MCF 10A (cell line): ENCODE data around the gene PKDCC. TPM values are rescaled to one million over a fixed set of nuclear protein-coding genes. Genes with fewer than 3 reads are reported as not detected.

Experiments used
- Bru-seq: library from RNA; stranded (reverse); fragments of 400-500 nt; gene quantifications from one replicate; lab custom pipeline; 2021; lab: Mats Ljungman, UMichigan
- BruChase-seq, 2 experiments: library from RNA; stranded (reverse); fragments of 400-500 nt; gene quantifications; one replicate each; lab custom pipeline; 2021; lab: Mats Ljungman, UMichigan
- BruUV-seq: library from RNA; stranded (reverse); fragments of 400-500 nt; replicated peaks from 2 replicates; lab custom pipeline; 2021; lab: Mats Ljungman, UMichigan
- CTCF ChIA-PET: fragments of 300-600 bp; sonication (Branson Sonifier 250); formaldehyde crosslinking; extraction: SDS; loops from one replicate; lab custom pipeline; 2021; ENCODE audit warnings: antibody characterized with exemption, inconsistent platforms; lab: Yijun Ruan, JAX
- POLR2A ChIA-PET: fragments of 300-600, 350-650 bp; sonication (Branson Sonifier 250); formaldehyde crosslinking; extraction: SDS; loops from one replicate; lab custom pipeline; 2020; ENCODE audit warnings: antibody characterized with exemption, inconsistent platforms; lab: Yijun Ruan, JAX
- DNase-seq: peaks from one replicate; pipeline ENCODE4 v3.0.0-alpha.2; 2018; ENCODE audit not compliant: unreplicated experiment
- H3K27ac Mint-ChIP-seq: one replicate; pipeline ENCODE4 v1.8.0; 2022; ENCODE audit warnings: mild to moderate bottlenecking, low read depth, mixed read lengths; ENCODE audit not compliant: unreplicated experiment
- H3K27me3 Mint-ChIP-seq: one replicate; pipeline ENCODE4 v1.8.0; 2022; ENCODE audit warnings: mixed read lengths; ENCODE audit not compliant: insufficient read depth, unreplicated experiment
- H3K36me3 Mint-ChIP-seq: one replicate; pipeline ENCODE4 v1.8.0; 2022; ENCODE audit warnings: mild to moderate bottlenecking, moderate library complexity, mixed read lengths; ENCODE audit not compliant: insufficient read depth, unreplicated experiment
- H3K4me1 Mint-ChIP-seq: one replicate; pipeline ENCODE4 v1.8.0; 2022; ENCODE audit warnings: mixed read lengths; ENCODE audit not compliant: insufficient read depth, unreplicated experiment
- H3K4me3 Mint-ChIP-seq: one replicate; pipeline ENCODE4 v1.8.0; 2022; ENCODE audit warnings: mild to moderate bottlenecking, moderate library complexity, mixed read lengths; ENCODE audit not compliant: unreplicated experiment
- H3K9me3 Mint-ChIP-seq: one replicate; pipeline ENCODE4 v1.8.0; 2022; ENCODE audit warnings: mixed read lengths; ENCODE audit not compliant: unreplicated experiment
- CTCF ChIP-seq: fragments of 200-600 bp; IDR thresholded peaks from one replicate; pipeline ENCODE4 v1.8.0; 2022; ENCODE audit warnings: antibody characterized with exemption, mild to moderate bottlenecking; ENCODE audit not compliant: unreplicated experiment
- intact Hi-C: fragments of 100-400 bp; cut with micrococcal nuclease; formaldehyde crosslinking; loops from 2 replicates; pipeline ENCODE4 v1.14.1; 2022
- long read RNA-seq: library from polyadenylated mRNA; stranded (forward); transcript quantifications from one replicate; pipeline ENCODE4 v2.0.0, GENCODE V29; 2022
- total RNA-seq: library from RNA; stranded (reverse); gene quantifications from 2 replicates; pipeline ENCODE4 v1.2.3, GENCODE V29; 2022

Gene PKDCC, protein sequence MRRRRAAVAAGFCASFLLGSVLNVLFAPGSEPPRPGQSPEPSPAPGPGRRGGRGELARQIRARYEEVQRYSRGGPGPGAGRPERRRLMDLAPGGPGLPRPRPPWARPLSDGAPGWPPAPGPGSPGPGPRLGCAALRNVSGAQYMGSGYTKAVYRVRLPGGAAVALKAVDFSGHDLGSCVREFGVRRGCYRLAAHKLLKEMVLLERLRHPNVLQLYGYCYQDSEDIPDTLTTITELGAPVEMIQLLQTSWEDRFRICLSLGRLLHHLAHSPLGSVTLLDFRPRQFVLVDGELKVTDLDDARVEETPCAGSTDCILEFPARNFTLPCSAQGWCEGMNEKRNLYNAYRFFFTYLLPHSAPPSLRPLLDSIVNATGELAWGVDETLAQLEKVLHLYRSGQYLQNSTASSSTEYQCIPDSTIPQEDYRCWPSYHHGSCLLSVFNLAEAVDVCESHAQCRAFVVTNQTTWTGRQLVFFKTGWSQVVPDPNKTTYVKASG
- total RNA-seq (0.49 and 0.96 TPM in 2 replicates), Bru-seq, nascent RNA (percentile 17 among the genes with signal in this experiment), BruChase-seq, experiment 1, labeled RNA remaining after a 6-hour chase (percentile 11 among the genes with signal in this experiment), BruChase-seq, experiment 2, labeled RNA remaining after a 2-hour chase (percentile 18 among the genes with signal in this experiment)
- long read RNA-seq, result 0 reads

GRCh38 chr2:42047488-42048298 lies at the start of gene PKDCC:
Gene PKDCC (plus strand): TSS chr2:42048021. CDS start chr2:42048200, 179 bp downstream.
- Mint-ChIP-seq H3K27ac (no peak within 1 kb of the TSS), H3K36me3 (no peaks in the 10 kb centered on the region), H3K4me3 (peak within 1 kb of the TSS; percentile 55), H3K4me1 (no peaks in the 10 kb centered on the region), H3K9me3 (no peaks in the 10 kb centered on the region), H3K27me3 (peaks cover 23% of the 10 kb centered on the region)
- no peak for TF ChIP-seq CTCF
- CTCF ChIA-PET, result interaction anchor here (0.6 to 1.2 kb wide), 3 partner anchors 9 to 194 kb away, joined by 3 to 4 read pairs (median 3); no protein-coding TSS in a partner anchor
- no TSS peak for BruUV-seq
- intact Hi-C loops, result no loop called here
- DNase-seq, result peak; percentile 60
- POLR2A ChIA-PET, result no interaction called here

DNA sequence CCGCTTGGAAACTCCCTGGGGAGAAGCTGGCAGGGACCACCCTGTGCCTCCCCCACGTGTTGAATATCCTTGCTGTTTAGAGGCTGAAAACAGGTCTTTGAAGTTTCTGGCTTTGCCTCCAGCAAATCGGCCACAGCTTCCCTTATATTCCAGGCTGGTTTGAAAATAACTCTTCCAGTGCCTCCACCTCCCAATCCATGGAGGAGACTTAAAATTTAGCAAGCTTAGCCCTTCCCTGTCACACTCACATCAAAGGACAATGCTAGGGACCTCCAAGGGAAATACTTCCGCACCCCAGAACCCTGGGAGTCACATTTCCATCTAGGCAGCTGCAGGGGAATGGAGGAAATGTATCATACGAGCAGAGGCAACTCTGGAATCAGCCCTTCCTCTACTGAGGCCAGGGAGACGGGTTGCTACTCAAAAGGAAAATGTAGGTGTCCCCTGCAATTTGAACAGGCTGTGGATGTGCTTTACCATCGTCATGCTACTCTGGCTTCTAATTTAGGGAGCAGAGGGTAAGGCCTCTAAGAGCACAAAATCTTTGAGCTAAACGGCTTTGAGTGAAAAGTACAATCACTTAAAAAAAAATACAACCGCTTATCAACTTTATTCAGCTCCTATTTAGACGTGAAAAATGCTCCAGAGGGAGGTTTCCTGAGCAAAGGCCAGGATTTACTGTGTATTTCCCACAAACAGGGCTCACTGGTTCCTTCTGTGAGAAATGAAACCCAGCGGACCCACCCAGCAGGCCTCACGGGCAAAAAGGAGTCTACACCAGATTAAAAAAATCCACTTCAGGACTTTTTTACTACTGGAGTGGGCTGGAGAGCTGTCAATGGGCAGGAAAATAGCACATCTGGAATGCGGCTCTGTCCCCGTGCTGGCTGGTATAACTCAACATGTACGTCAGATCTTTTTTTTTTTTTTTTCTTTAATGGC lies 49.4 kb upstream of the PKDCC start:
- ChIA-PET CTCF (no interaction called here), POLR2A (no interaction called here)
- Mint-ChIP-seq H3K27me3 (peaks cover 24% of the 10 kb centered on the region), H3K9me3 (peaks cover 3% of the 10 kb centered on the region), H3K36me3 (no peaks in the 10 kb centered on the region), H3K4me1 (no peaks in the 10 kb centered on the region), H3K4me3 (no peak overlapping the region), H3K27ac (no peak overlapping the region)
- intact Hi-C loops, result no loop called here
- BruUV-seq, result no TSS peak
- DNase-seq, result no peak
- TF ChIP-seq CTCF, result no peak

- H3K4me3 Mint-ChIP-seq, result no peak overlapping the region
- no peak for TF ChIP-seq CTCF
- ChIA-PET POLR2A (no interaction called here), CTCF (no interaction called here)
- no peaks in the 10 kb centered on the region for H3K36me3 Mint-ChIP-seq
- no peak for DNase-seq
- no peaks in the 10 kb centered on the region for H3K4me1 Mint-ChIP-seq
- no peak overlapping the region for H3K27ac Mint-ChIP-seq
- intact Hi-C loops, result no loop called here
- H3K9me3 Mint-ChIP-seq, result peaks cover 9% of the 10 kb centered on the region
- BruUV-seq, result no TSS peak
- H3K27me3 Mint-ChIP-seq, result peaks cover 24% of the 10 kb centered on the region
Measured at GRCh38 chr2:41999128-41999480, 48.7 kb upstream of the PKDCC start.
